GM12875 (cell line): ENCODE measurements around the gene FAM50A.

Experiments used
- H3K4me3 ChIP-seq: one replicate; pipeline ENCODE4 v1.5.1; 2011; ENCODE audit warnings: low read depth, low read length, control low read depth
- CTCF ChIP-seq: IDR thresholded peaks from 2 replicates; pipeline ENCODE4 v1.5.1; 2011; ENCODE audit warnings: low read depth, mild to moderate bottlenecking, control low read depth, inconsistent platforms, low read length, moderate library complexity, borderline replicate concordance; ENCODE audit not compliant: insufficient read depth

The FAM50A gene

DNA sequence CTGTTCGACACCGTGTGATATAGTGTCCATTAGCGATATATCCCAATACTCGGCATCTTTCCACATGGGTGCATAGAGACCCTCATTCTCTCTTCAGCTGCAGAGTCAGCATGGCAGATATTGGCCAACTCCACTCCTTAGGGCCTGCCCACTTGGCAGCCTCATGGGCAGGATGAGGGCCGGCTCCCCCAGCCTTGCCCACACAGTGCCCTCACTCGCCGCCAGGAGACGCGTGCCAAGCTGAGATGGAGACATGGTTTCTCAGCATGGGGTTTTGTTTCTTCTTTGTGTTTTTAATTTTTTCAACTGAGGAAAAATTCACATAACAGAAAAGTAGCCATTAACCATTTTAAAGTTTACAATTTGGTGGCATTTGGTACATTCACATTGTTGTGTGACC is 8.9 kb downstream of the FAM50A start:
- no peak for TF ChIP-seq CTCF
- H3K4me3 ChIP-seq = no peak overlapping the region

DNA sequence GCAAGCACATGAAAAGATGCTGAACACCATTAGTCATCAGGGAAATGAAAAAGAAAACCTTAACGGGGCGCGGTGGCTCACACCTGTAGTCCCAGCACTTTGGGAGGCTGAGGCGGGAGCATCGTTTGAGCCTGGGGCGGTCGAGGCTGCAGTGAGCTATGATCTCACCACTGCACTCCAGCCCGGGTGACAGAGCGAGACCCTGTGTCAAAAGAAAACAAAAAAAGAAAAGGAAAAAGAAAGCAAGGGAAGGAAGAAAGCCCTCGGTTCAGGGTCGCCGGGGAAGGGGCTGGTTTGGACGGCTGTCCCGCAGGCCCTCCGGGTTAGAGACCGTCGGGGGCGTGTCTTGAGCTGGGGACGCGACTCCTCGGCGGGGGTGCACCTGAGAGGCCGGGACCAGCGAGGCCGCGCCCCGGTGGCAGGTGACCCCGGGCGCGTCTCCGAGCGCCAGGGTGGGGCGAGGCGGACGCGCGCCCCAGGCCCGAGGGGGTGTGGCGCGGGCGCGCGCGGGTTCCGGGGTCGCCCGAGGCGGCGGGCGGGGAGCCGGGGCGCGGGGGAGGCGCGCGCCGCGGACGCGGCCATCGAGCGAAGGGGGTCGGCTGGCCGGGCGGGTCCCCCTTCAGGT is 13.7 kb downstream of the FAM50A start:
- peak overlapping the region; percentile 75 for H3K4me3 ChIP-seq
- no peak for TF ChIP-seq CTCF

GRCh38 chrX:154458116-154458953 is 14.4 kb downstream of the FAM50A start, which contains the start of gene PLXNA3:
TSS of gene PLXNA3 (plus strand) at chrX:154458281. CDS start at chrX:154460184, 1,903 bp downstream.
- TF ChIP-seq CTCF = no peak
- H3K4me3 ChIP-seq = peak within 1 kb of the TSS; percentile 75

DNA sequence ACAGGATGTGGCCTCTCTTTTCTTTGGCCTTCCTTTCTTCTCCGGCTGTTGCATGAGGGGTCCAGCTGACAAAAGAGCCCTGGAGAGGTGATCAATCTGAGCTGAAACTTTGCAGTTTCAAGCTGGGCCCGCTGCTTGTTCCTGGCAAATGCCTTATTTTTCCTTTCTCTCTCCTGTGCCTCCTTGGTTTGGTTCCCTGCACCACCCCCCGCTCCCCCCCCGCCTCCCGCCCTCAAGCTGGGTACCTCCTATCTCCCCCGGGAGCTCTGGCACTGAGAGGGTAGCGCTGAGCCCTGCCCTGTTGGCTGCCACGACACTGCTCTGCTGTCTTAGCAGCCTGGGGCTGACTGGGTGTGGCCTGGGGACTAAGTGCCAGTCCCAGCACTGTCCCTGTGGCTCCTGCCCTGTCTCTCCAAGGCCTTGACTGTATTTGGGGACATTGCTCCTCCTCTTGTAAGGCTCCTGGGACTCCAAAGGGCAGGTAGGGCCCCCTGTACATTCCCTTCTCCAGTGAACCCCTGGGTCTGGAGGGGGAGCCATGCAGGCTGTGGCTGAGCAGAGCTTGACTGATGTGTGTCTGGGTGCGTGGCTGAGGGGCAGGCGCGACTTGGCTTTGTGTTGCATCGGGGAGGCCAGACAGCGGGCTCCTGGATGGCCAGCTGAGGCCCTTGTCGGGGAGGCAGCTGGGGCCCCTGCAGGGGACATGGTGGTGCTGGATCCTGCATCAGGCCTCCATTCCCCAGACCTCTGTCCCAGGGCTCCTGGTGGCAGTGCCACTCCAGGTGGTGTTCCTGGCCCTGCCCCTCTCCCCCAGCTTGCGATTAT is 15.2 kb downstream of the FAM50A start:
- TF ChIP-seq CTCF = no peak
- peak overlapping the region; percentile 75 for H3K4me3 ChIP-seq

- TF ChIP-seq CTCF = no peak
- no peak overlapping the region for H3K4me3 ChIP-seq
Observed at GRCh38 chrX:154459832-154460231, 15.9 kb downstream of the FAM50A start.

GRCh38 chrX:154460326-154460725 is 16.4 kb downstream of the FAM50A start:
- H3K4me3 ChIP-seq = no peak overlapping the region

More at GRCh38 chrX:154460326-154460725, 16.4 kb downstream of the FAM50A start:
- TF ChIP-seq CTCF = no peak
